Prostate gland (tissue), 2 donors: ENCODE results near the gene TNFAIP2. TPM values are rescaled to one million over a fixed set of nuclear protein-coding genes. Genes with fewer than 3 reads are reported as not detected.

ENCODE experiments used
- DNase-seq: peaks from one replicate; pipeline ENCODE4 v3.0.0-alpha.2; 2019; ENCODE audit warnings: low spot score
- H3K27ac ChIP-seq, 2 donors: fragments of 200-600 bp; sonication (generic); 2 replicates each; pipeline ENCODE4 v1.5.1; 2017 to 2019
- H3K27me3 ChIP-seq: fragments of 200-600 bp; sonication (generic); replicated peaks from 2 replicates; pipeline ENCODE4 v1.5.1; 2019; ENCODE audit not compliant: insufficient read depth
- H3K36me3 ChIP-seq, 2 donors: fragments of 200-600 bp; sonication (generic); 1 replicate in 1 of 2; 2 replicates in 1 of 2; pipeline versions ENCODE4 v1.5.1 to v1.8.1; 2017 to 2019
- H3K4me1 ChIP-seq: fragments of 200-600 bp; sonication (generic); replicated peaks from 2 replicates; pipeline ENCODE4 v1.5.1; 2019
- H3K4me3 ChIP-seq, 2 donors: fragments of 200-600 bp; sonication (generic); 2 replicates each; pipeline ENCODE4 v1.5.1; 2017 to 2019
- H3K9me3 ChIP-seq: fragments of 200-600 bp; sonication (generic); 2 replicates; pipeline ENCODE4 v1.5.1; 2017
- CTCF ChIP-seq, 4 experiments: fragments of 200-600 bp in 2 of 4; fragments of 450-650 bp in 2 of 4; sonication (generic) in 2 of 4; IDR thresholded peaks; 1 replicate in 3 of 4; 2 replicates in 1 of 4; pipeline ENCODE4 v1.5.1; 2016 to 2019; ENCODE audit warnings: antibody characterized with exemption in 4 of 4, mild to moderate bottlenecking in 2 of 4, moderate library complexity in 2 of 4
- POLR2A ChIP-seq: fragments of 450-650 bp; IDR thresholded peaks from one replicate; pipeline ENCODE4 v1.6.1; 2016; ENCODE audit warnings: antibody characterized with exemption, mild to moderate bottlenecking
- POLR2AphosphoS5 ChIP-seq: sonication (generic); formaldehyde crosslinking; IDR thresholded peaks from one replicate; pipeline ENCODE4 v1.6.1; 2017; ENCODE audit warnings: antibody characterized with exemption
- WGBS: methylation state at CpG from one replicate; pipeline ENCODE4 v1.1.5; 2018; 5-methylcytosine and 5-hydroxymethylcytosine counted together
- intact Hi-C: fragments of 100-400 bp; cut with DNase I; formaldehyde crosslinking; loops from one replicate; pipeline ENCODE4 v1.14.2; 2022
- total RNA-seq, 2 donors: library from RNA; depleted of rRNA; stranded (reverse); fragments of >200 nt; gene quantifications; one replicate each; pipeline ENCODE4 v1.1.0, GENCODE V29; 2016

TNFAIP2 gene
- total RNA-seq, 2 donors from 2014 or later = 36.5 to 46.4 TPM

- H3K27ac ChIP-seq = peak within 1 kb of the TSS; percentile 22 to 43
- no peak within 1 kb of the TSS for H3K4me3 ChIP-seq
- H3K4me1 ChIP-seq = no peaks in the 10 kb centered on the region
- intact Hi-C loops = no loop called here
- no peaks in the 10 kb centered on the region for H3K36me3 ChIP-seq
- DNase-seq = no peak
- no peak for TF ChIP-seq POLR2A
- TF ChIP-seq CTCF (IDR thresholded peaks at IDR 0.05) = no peak
- TF ChIP-seq POLR2AphosphoS5 = no peak
- no peaks in the 10 kb centered on the region for H3K27me3 ChIP-seq
- no peaks in the 10 kb centered on the region for H3K9me3 ChIP-seq
- 77% methylated on average over 23 of the region's 23 CpGs for WGBS
Measured at GRCh38 chr14:103094406-103095209, 28.7 kb upstream of the TNFAIP2 start, which contains the start of gene EXOC3L4. Gene EXOC3L4, plus strand, starts transcription at chr14:103094725. Its CDS starts 5,495 bp downstream, at chr14:103100220.

GRCh38 chr14:103095210-103095778, 28.0 kb upstream of the TNFAIP2 start:
- H3K4me3 ChIP-seq = no peak overlapping the region
- WGBS = 98% methylated on average over 11 of the region's 11 CpGs
- no peaks in the 10 kb centered on the region for H3K9me3 ChIP-seq
- DNase-seq = no peak
- H3K27me3 ChIP-seq = peaks cover 1% of the 10 kb centered on the region
- no peak overlapping the region for H3K27ac ChIP-seq
- H3K4me1 ChIP-seq = no peaks in the 10 kb centered on the region
- TF ChIP-seq POLR2AphosphoS5 = no peak
- no peak for TF ChIP-seq POLR2A
- no peak for TF ChIP-seq CTCF (IDR thresholded peaks at IDR 0.05)
- intact Hi-C loops = no loop called here
- H3K36me3 ChIP-seq = no peaks in the 10 kb centered on the region

- Histone ChIP-seq H3K27me3 (peaks cover 7% of the 10 kb centered on the region), H3K36me3 (no peaks in the 10 kb centered on the region), H3K27ac (no peak overlapping the region), H3K4me1 (no peaks in the 10 kb centered on the region), H3K4me3 (no peak overlapping the region), H3K9me3 (no peaks in the 10 kb centered on the region)
- intact Hi-C loops = no loop called here
- TF ChIP-seq CTCF (IDR thresholded peaks at IDR 0.05) = no peak
- WGBS = 71% methylated on average over 4 of the region's 4 CpGs
- DNase-seq = no peak
Measured at GRCh38 chr14:103096387-103096786, 26.9 kb upstream of the TNFAIP2 start.

GRCh38 chr14:103097244-103097993, 25.8 kb upstream of the TNFAIP2 start:
- TF ChIP-seq POLR2AphosphoS5 = no peak
- no peak for TF ChIP-seq CTCF (IDR thresholded peaks at IDR 0.05)
- DNase-seq = no peak
- Histone ChIP-seq H3K4me3 (no peak overlapping the region), H3K4me1 (no peaks in the 10 kb centered on the region), H3K27me3 (peaks cover 16% of the 10 kb centered on the region), H3K36me3 (no peaks in the 10 kb centered on the region), H3K27ac (no peak overlapping the region), H3K9me3 (no peaks in the 10 kb centered on the region)
- 88% methylated on average over 26 of the region's 26 CpGs for WGBS
- intact Hi-C loops = no loop called here
